ENCODE data around the gene LHFPL3. TPM values are rescaled to one million over a fixed set of nuclear protein-coding genes. Genes with fewer than 3 reads are reported as not detected.

The LHFPL3 gene
- total RNA-seq, 4 donors from 2014 or later = not detected

GRCh38 chr7:104935276-104935675, 606.9 kb downstream of the LHFPL3 start:
- no peak for TF ChIP-seq CTCF (IDR thresholded peaks at IDR 0.05; ENCODE audit: low read depth)

- no peak for TF ChIP-seq CTCF (IDR thresholded peaks at IDR 0.05; ENCODE audit: low read depth)
Observed at GRCh38 chr7:104936546-104936945, 608.1 kb downstream of the LHFPL3 start.

- TF ChIP-seq CTCF (IDR thresholded peaks at IDR 0.05; ENCODE audit: low read depth) = no peak
Observed at GRCh38 chr7:104938741-104939390, 610.5 kb downstream of the LHFPL3 start.

GRCh38 chr7:104940023-104940710, 611.8 kb downstream of the LHFPL3 start:
- TF ChIP-seq CTCF (IDR thresholded peaks at IDR 0.05; ENCODE audit: low read depth) = no peak

GRCh38 chr7:104943502-104944343, 615.3 kb downstream of the LHFPL3 start:
- no peak for TF ChIP-seq CTCF (IDR thresholded peaks at IDR 0.05; ENCODE audit: low read depth)

- TF ChIP-seq CTCF (IDR thresholded peaks at IDR 0.05; ENCODE audit: low read depth) = no peak
Observed at GRCh38 chr7:104945599-104945956, 617.2 kb downstream of the LHFPL3 start.

- no peak for TF ChIP-seq CTCF (IDR thresholded peaks at IDR 0.05; ENCODE audit: low read depth)
Observed at GRCh38 chr7:104946338-104946737, 617.9 kb downstream of the LHFPL3 start.

All from subcutaneous adipose tissue (tissue), 4 donors.